DND-41 (cell line): ENCODE measurements around the gene GNA14.
A peak's percentile ranks its signal among the peaks of the same experiment; 100 is the strongest.
"Not testable (repeated sequence)": the region's sequence is repeated elsewhere in the genome, so short reads cannot be mapped to it uniquely, and the experiment has no call there.

ENCODE experiments used
- ATAC-seq: fragments of 200-7000 bp; cut with Tn5 transposase; 3 replicates; pipeline ENCODE4 v1.9.1; 2021; ENCODE audit warnings: low read depth; ENCODE audit not compliant: insufficient read depth
- DNase-seq: peaks from one replicate; pipeline ENCODE4 v3.0.0-alpha.2; 2020
- H2AFZ ChIP-seq: 2 replicates; pipeline ENCODE4 v1.6.0; 2012; ENCODE audit warnings: low read depth, low read length
- H3K27ac ChIP-seq: 2 replicates; pipeline ENCODE4 v1.5.1; 2012; ENCODE audit warnings: low read length, inconsistent platforms
- H3K27me3 ChIP-seq: fragments of 200-600 bp; sonication (generic); 2 replicates; pipeline ENCODE4 v1.6.0; 2012; ENCODE audit warnings: low read length, mild to moderate bottlenecking, inconsistent platforms; ENCODE audit not compliant: insufficient read depth, poor library complexity
- H3K36me3 ChIP-seq: 2 replicates; pipeline ENCODE4 v1.5.1; 2012; ENCODE audit warnings: low read length, inconsistent platforms; ENCODE audit not compliant: insufficient read depth
- H3K4me1 ChIP-seq: 2 replicates; pipeline ENCODE4 v1.5.1; 2012; ENCODE audit warnings: mild to moderate bottlenecking, low read length; ENCODE audit not compliant: insufficient read depth
- H3K4me2 ChIP-seq: 2 replicates; pipeline ENCODE4 v1.6.0; 2012; ENCODE audit warnings: mild to moderate bottlenecking, moderate library complexity, low read length, inconsistent platforms; ENCODE audit not compliant: insufficient read depth
- H3K4me3 ChIP-seq, 2 experiments: fragments of 200-600 bp in 1 of 2; shearing (Covaris generic) in 1 of 2; 2 replicates each; pipeline ENCODE4 v1.5.1; 2012 to 2016; ENCODE audit warnings: inconsistent platforms in 2 of 2, low read length in 2 of 2, mild to moderate bottlenecking in 2 of 2, low read depth in 1 of 2, moderate library complexity in 1 of 2
- H3K79me2 ChIP-seq: 2 replicates; pipeline ENCODE4 v1.6.0; 2012; ENCODE audit warnings: low read length, inconsistent platforms; ENCODE audit not compliant: insufficient read depth
- H3K9ac ChIP-seq: 2 replicates; pipeline ENCODE4 v1.6.0; 2012; ENCODE audit warnings: low read depth, mild to moderate bottlenecking, inconsistent platforms, low read length, moderate library complexity
- H3K9me3 ChIP-seq: 2 replicates; pipeline ENCODE4 v1.5.1; 2012; ENCODE audit warnings: low read length, moderate library complexity, mild to moderate bottlenecking, inconsistent platforms; ENCODE audit not compliant: insufficient read depth, severe bottlenecking
- H4K20me1 ChIP-seq: 2 replicates; pipeline ENCODE4 v1.6.0; 2012; ENCODE audit warnings: low read length; ENCODE audit not compliant: insufficient read depth
- CTCF ChIP-seq: IDR thresholded peaks from 2 replicates; pipeline ENCODE4 v1.5.1; 2012; ENCODE audit warnings: borderline replicate concordance, low read length, moderate library complexity, mild to moderate bottlenecking; ENCODE audit not compliant: poor library complexity, severe bottlenecking; ENCODE audit errors: extremely low read depth
- EZH2 ChIP-seq: IDR thresholded peaks from 3 replicates; pipeline ENCODE4 v1.6.1; 2012; ENCODE audit warnings: borderline replicate concordance, low read depth, mild to moderate bottlenecking, moderate library complexity, low read length, inconsistent platforms; ENCODE audit not compliant: severe bottlenecking

The GNA14 gene

GRCh38 chr9:77648234-77649108 is at the start of gene GNA14:
Gene GNA14 (minus strand): TSS chr9:77648322. CDS start chr9:77647793, 529 bp downstream.
- H3K36me3 ChIP-seq = no peaks in the 10 kb centered on the region
- no peaks in the 10 kb centered on the region for H3K4me1 ChIP-seq
- H3K27me3 ChIP-seq = no peaks in the 10 kb centered on the region
- H3K9ac ChIP-seq = no peak within 1 kb of the TSS
- no peak within 1 kb of the TSS for H3K4me3 ChIP-seq
- H3K4me2 ChIP-seq = no peak within 1 kb of the TSS
- DNase-seq (no peak), ATAC-seq (no peak)
- H2AFZ ChIP-seq = no peak within 1 kb of the TSS
- H3K27ac ChIP-seq = no peak within 1 kb of the TSS
- no peaks in the 10 kb centered on the region for H4K20me1 ChIP-seq
- H3K79me2 ChIP-seq = no peaks in the 10 kb centered on the region
- no peaks in the 10 kb centered on the region for H3K9me3 ChIP-seq
- TF ChIP-seq CTCF = no peak

- no peak for ATAC-seq
- no peak overlapping the region for H3K4me2 ChIP-seq
- H2AFZ ChIP-seq = no peak overlapping the region
- no peaks in the 10 kb centered on the region for H3K27me3 ChIP-seq
- no peaks in the 10 kb centered on the region for H3K79me2 ChIP-seq
- H3K9me3 ChIP-seq = no peaks in the 10 kb centered on the region
- TF ChIP-seq CTCF (no peak), EZH2 (no peak)
- no peak for DNase-seq
- H3K36me3 ChIP-seq = no peaks in the 10 kb centered on the region
- no peaks in the 10 kb centered on the region for H4K20me1 ChIP-seq
- H3K9ac ChIP-seq = no peak overlapping the region
- no peak overlapping the region for H3K4me3 ChIP-seq
- no peaks in the 10 kb centered on the region for H3K4me1 ChIP-seq
- H3K27ac ChIP-seq = no peak overlapping the region
Observed at GRCh38 chr9:77697238-77697984, 49.3 kb upstream of the GNA14 start.

GRCh38 chr9:77690723-77691122 is 42.6 kb upstream of the GNA14 start:
- not testable (repeated sequence) for H3K4me2 ChIP-seq, H3K9ac ChIP-seq, H3K9me3 ChIP-seq, H3K4me3 ChIP-seq, ATAC-seq, H4K20me1 ChIP-seq, H3K79me2 ChIP-seq, DNase-seq, H3K27ac ChIP-seq, H3K36me3 ChIP-seq, H3K4me1 ChIP-seq, H2AFZ ChIP-seq, H3K27me3 ChIP-seq
- TF ChIP-seq CTCF = peak; percentile 15

- H3K27me3 ChIP-seq, H3K27ac ChIP-seq, H3K9me3 ChIP-seq, ATAC-seq, DNase-seq, H4K20me1 ChIP-seq, H3K4me2 ChIP-seq, H2AFZ ChIP-seq, H3K36me3 ChIP-seq, H3K79me2 ChIP-seq, H3K4me1 ChIP-seq, H3K4me3 ChIP-seq, H3K9ac ChIP-seq: not testable (repeated sequence)
Observed at GRCh38 chr9:77690119-77690518, 42.0 kb upstream of the GNA14 start.

GRCh38 chr9:77687737-77688136 is 39.6 kb upstream of the GNA14 start:
- H2AFZ ChIP-seq, DNase-seq, H3K4me1 ChIP-seq, H3K36me3 ChIP-seq, H3K9me3 ChIP-seq, H3K27me3 ChIP-seq, ATAC-seq, H4K20me1 ChIP-seq, H3K4me2 ChIP-seq, H3K9ac ChIP-seq, H3K79me2 ChIP-seq, H3K27ac ChIP-seq, H3K4me3 ChIP-seq: not testable (repeated sequence)
